ENCODE data around the gene GCFC2. TPM values are rescaled to one million over a fixed set of nuclear protein-coding genes. Genes with fewer than 3 reads are reported as not detected.
"Not testable (repeated sequence)": the region's sequence is repeated elsewhere in the genome, so short reads cannot be mapped to it uniquely, and the experiment has no call there.

GCFC2 gene
- 10 to 100 TPM; 10.4 to 14.7 TPM for total RNA-seq
- long read RNA-seq, full-length matches to known transcripts = 4 of 10 reads
- long read RNA-seq, partial matches to known transcripts = 1 of 10 reads
- long read RNA-seq, other reads (novel, unspliced or antisense) = 5 of 10 reads

DNA sequence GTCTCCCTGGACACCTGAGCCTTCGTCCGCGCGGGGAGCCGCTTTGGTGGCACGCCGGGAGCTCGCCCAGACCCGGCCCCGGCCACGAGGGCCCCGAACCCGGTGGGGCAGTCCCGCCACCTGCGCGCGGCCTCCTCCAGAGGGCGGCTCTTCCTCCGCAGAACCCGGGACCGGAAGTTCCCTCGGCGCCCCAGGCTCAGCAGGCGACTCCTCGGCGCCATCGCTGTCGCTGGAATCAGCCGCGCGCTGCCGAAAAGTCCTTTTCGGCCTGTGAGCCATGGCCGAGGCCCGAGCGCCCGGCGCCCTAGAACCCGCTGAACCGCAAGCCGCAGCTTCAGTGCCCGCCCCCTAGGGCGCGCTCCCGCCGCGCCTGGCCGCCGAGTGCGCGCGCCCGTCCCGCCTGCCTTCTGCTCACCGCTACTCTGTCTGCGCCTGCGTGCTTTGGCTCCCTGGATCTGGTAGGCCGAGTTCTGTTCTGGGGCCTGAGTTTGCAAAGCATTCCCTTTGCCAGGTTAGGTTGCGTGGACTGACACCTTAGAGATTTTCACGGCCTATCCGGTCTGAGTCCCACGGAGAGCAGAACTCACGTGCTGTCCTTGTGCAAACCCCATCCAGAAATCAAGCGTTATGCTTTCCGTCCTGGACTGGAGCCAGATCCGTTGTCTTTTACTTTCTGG is at the start of gene GCFC2:
TSS of gene GCFC2 (minus strand) at position 339 of the 677 bp plus-strand sequence. CDS start at position 279, 60 bp downstream.
- peak; percentile 93 for DNase-seq
- peak; percentile 98 to 99 for ATAC-seq
- intact Hi-C loops (cut with DNase I) = no loop called here

DNA sequence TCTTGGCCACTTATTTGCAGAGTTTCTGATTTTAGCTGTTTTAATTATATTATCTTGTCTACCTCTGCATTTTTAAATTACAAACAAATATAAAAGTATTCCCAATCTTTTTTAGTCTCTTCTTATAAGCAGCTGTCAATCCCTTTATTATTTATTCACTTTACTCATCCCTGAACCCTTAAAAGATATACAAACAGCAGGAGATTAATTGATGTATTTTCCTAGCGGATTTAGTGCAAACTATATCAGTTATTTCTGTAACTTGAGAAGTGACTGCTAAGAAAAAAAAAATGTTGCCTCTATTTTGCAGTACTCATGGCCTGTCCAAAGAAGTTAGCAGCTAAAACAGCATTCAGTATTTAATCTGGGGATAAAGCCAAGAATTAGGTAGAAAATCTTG is 42.1 kb upstream of the GCFC2 start:
- no peak for DNase-seq
- no peak for ATAC-seq
- intact Hi-C loops (cut with DNase I) = no loop called here

DNA sequence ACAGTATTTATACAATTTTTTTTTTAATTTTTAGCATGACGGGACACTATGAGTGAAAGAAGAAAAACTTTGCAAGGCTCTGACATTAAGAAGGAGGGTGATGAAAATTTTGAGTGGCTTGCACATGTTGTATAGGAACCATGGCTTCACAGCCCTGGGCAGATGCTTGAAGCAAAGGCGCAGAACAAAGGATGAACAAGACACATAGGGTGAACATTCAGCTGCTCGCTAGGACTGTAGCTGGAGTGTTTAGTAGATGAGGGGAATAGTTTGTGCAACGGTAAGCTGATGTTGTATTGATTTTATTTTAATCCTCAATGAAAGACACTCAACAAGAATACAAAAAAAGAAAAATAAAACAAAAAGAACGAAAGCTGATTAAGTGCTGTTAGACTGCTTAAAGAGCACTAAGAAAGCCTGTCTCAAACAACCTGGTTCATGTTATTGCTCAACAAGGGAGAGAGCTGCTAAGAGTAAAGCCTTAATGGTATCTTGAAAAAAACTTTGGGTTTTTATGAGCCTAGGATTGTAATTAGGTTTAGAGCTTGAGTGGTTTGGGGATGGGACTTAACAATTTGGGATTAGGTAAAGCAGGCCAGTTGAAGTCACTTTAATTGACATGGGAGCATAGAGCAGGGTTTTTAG is 41.2 kb upstream of the GCFC2 start:
- intact Hi-C loops (cut with DNase I) = no loop called here
- DNase-seq (no peak), ATAC-seq (no peak)

DNA sequence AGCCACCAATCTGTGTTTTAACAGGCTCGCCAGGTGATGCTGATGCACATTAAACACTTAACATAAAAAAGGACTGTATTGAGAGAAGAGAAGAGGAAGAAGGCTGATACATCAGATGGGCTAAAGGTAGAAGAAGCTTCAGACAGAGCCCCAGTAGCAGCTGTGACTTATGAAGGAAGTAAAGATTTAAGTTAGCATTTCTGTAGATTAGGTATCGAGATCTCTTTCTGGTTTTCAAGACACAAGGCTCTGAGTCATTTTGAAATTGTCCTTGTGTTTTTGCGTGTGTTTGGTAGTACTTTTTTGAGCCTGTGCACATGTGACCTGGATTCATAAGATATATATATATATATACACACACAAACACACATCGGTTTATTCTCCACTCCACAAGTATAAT is 40.6 kb upstream of the GCFC2 start:
- ATAC-seq (no peak), DNase-seq (no peak)
- intact Hi-C loops (cut with DNase I) = no loop called here

DNA sequence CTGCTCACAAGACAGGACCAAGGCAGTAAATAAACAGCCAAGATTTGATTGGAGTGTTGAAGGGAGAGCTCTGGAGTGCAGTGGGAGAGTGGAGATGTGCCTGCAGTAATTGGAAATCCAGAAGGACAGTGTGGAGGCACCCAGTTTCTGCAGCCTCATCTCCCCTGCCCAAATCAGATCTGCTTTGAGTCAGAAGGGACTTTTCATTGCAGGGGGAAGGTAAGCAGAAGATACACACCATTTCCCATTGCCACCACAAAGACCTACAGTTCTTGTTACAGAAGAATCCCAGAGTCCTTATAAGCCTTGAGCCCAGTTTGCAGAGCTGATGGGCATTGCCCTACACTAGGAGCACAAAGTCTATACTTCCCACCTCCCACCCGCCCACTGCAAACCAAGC is 27.2 kb upstream of the GCFC2 start:
- no peak for ATAC-seq
- intact Hi-C loops (cut with DNase I) = no loop called here

DNA sequence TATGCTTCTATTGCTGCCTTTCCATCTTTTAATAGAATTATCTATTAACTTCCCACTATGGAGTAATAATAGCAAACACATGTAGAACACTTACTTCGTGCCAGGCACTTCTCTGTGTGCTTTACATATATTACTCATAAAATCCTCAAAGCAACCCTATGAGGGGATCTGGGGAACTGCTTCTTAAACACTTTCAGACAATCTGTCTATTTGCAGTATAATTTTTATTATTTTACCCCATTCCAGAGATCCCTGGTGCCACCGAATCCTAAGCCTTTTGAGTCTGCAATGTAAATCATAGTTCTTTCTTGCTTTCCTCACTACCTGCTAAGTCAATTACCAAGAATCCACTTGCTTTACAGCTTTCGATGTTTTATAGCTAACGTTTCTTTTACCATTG is 25.6 kb upstream of the GCFC2 start:
- no peak for ATAC-seq
- DNase-seq = no peak
- intact Hi-C loops (cut with DNase I) = no loop called here

More for the DNA sequence above, 27.2 kb upstream of the GCFC2 start:
- DNase-seq = no peak

DNA sequence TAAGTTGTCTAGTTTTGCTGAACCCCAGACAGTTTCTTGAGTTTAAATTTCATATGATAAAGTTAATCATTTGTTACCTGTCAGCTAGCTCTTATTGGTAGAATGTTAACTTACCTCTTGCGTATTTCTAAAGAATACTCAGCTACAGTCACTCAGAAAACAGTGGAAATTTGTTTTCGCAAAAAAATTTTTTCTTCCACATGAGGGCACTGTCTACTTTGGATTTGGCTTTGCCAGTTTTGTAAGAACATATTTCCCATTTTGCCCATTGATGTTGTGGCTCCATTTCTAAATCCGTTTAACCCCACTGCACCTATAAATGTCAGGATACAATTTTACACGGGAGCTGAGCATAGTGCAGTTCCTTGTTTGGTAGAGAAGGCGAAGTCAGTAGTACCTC is 19.1 kb upstream of the GCFC2 start:
- intact Hi-C loops (cut with DNase I) = no loop called here
- no peak for DNase-seq
- ATAC-seq = no peak

DNA sequence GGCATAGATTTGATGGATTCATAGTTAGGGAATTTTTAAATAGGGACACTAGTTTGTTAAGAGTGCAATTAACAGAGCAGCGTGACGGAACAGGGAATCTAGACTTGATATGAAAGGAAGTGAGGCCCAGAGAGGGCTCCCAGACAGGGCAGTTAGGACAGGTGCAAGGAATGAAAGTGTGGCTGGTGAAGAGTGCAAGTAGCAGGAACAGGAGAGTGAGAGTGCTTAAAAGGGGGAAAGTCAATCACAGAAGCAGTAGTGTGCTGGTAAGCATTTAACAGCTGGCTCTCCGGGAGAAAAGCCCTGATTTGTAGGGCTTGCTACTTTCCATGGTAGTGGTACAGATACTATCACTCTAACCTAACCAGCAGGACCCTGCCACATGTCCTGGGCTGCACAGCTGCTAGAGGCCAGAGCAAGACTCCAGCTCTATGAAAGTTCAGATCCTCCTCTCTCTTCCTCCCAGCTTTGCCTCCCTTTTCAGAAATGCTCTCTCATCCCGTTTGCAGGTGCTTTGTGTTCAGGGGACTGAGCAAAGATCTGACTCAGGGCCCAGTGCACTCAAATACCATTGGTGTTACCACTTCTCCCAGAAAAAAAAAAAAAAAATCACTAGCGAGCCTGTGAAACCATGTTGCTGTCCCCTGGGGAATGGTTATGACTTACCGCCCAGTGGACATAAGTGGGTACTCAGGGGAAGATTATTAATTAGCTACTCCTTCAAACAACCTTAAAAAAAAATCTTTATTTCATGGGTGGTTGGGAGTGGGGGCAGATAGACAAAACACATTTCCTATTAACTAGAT is 18.1 kb upstream of the GCFC2 start:
- ATAC-seq (no peak), DNase-seq (no peak)
- intact Hi-C loops (cut with DNase I) = no loop called here

DNA sequence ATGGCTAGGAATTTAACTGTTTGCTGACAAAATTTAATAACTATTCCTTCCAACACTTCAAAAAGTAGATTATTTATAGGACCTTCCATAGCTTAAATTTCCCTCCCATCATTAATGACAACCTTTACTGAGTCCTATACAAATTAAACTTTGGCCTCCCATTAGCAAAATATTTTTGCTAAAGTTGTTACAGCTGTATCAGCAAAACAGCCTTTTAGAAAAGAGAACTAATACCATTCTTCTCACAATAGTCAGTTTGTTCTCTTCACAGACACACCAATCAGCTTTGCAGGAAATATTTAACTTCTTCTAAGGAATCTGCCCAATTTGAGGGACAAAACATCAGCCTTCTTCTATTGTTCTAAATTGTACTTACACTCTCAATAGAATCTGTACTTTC is 12.0 kb upstream of the GCFC2 start:
- DNase-seq (no peak), ATAC-seq (no peak)
- intact Hi-C loops (cut with DNase I) = no loop called here

DNA sequence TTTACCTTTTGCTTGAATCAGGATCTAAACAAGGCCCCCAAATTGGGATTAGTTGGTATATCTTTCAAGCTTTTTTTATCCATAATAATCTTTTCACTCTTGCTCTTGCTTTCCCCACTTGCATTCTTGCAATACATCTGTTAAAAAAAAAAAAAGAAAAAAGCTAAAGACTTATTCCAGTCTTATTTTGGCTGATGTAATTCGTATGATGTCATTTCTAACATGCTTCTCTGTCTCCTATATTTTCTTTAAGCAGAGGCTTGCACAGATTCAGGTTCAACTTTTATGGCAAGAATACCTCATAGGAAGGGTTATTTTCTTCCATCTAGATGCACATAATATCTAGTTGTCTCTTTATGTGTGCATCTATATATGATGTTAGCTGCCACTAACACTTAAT is 9.8 kb upstream of the GCFC2 start:
- intact Hi-C loops (cut with DNase I) = no loop called here
- ATAC-seq = no peak
- DNase-seq = no peak

DNA sequence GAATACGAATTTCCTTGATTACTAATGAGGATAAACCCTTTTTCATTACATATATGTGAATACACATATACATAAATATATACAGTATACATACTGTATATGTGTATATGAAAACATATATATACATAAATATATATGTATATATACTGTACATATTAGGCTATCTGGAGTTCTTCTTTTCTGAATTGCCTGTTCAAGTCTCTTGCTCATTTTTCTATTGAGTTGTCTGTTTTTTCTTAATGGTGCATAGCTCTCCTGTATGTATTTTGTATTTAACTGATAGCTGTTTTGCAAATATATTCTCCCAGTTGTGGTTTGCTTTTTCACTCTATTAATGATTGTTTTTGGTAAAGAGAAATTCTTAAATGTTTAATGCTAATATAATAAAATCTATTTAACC is 8.9 kb upstream of the GCFC2 start:
- ATAC-seq (no peak), DNase-seq (no peak)
- intact Hi-C loops (cut with DNase I) = no loop called here

DNA sequence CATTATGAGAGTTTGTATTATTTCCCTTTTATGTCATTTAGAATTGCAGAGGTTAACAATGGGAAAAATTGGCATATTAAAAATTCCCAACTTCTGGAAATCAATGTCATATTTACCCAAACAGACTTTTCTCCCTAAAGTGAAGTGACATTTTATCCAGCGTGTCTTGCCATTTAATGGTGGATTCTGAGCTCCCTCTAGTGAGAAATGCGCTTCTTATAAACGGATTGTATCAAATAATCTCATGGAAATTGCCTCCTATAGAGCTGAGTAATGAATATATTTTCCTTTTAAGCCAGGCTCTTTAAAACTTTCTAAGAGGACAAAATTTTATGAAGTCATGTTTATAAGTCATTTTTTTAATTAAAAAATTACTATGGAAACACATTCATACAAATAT is 5.7 kb upstream of the GCFC2 start:
- ATAC-seq (no peak), DNase-seq (no peak)
- intact Hi-C loops (cut with DNase I) = no loop called here

DNA sequence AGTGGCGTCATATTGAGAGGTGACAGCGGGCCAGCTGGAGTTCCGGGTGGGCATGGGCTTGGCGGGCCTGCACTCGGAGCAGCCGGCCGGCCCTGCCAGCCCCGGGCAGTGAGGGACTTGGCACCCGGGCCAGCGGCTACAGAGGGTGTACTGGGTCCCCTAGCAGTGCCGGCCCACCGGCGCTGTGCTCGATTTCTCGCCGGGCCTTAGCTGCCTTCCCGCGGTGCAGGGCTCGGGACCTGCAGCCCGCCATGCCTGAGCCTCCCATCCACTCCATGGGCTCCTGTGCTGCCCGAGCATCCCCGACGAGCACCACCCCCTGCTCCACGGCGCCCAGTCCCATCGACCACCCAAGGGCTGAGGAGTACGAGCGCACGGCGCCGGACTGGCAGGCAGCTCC is 875 bp upstream of the GCFC2 start:
- ATAC-seq; intact Hi-C loops (cut with DNase I): not testable (repeated sequence)
- peak; percentile 29 for DNase-seq

DNA sequence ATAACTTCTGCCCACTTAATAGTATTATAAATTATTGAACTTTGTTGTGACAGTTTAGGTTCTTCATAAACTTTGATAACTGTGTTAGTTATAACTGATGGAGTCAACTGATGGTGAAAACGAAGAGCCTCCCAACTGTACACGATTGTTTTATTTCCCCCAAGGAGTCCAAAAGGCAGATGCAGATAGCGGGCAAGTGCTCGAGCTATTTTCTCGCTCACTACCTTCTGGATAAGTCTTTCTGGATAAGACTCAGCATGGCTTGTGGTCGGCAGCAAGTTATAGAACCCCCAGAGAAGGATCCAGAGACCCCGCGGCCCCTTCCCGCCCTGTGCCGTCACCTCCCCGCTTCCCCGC is 517 bp downstream of the GCFC2 start:
- ATAC-seq = no peak
- no peak for DNase-seq
- intact Hi-C loops (cut with DNase I) = no loop called here

DNA sequence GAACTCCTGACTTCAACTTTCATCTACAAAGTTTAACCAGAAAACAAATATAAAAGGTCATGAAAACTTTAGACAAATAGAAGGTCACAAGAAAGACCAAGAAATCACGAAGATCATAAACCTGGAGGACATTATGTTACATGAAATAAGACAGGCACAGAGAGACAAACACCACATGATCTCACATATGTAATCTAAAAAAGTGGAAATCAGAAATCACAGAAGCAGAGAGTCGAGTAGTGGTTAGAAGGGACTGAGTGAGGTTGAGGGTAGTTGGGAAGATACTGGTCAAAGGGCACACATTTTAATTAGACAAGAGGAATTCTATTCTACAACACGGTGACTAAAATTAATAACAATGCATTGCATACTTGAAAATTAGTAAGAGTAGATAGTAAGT is 1.4 kb downstream of the GCFC2 start:
- intact Hi-C loops (cut with DNase I) = no loop called here
- ATAC-seq (no peak), DNase-seq (no peak)

DNA sequence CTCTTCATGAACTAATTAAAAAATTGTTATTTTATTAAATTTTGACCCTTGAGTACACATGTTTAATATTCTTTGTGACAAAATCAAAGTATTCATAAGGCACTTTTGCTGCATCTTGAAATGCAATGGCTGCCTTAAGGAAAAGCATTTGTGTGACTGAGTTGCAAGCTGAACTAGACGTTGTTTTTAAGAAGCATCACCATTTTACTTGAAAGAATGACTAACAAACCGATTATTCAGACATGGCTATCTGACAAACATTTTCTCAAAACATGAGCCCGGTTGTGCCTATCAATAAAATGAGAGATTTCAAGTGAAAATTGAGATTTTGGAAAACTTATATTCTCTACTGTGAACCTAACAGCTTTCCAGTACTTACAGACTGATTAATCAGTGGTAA is 2.8 kb downstream of the GCFC2 start:
- ATAC-seq (no peak), DNase-seq (no peak)
- intact Hi-C loops (cut with DNase I) = no loop called here

DNA sequence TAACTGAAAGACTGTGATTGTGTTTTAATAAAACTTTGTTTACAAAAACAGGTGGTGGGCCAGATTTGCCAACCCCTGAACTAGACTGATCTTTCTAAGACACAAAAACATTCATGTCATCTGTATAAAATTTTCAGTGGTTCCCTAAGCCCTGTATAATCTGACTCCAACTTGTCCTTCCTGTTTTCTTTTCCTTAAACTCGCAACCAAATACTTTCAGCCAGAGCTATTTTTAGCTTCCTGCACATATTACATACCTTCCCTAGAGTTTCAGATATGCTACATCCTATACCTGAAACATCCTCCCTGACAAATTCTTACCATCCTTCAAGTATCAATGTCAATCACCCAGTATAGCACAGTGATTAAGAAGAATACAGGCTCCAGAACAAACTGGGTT is 4.8 kb downstream of the GCFC2 start:
- no peak for DNase-seq
- no peak for ATAC-seq
- intact Hi-C loops (cut with DNase I) = no loop called here

DNA sequence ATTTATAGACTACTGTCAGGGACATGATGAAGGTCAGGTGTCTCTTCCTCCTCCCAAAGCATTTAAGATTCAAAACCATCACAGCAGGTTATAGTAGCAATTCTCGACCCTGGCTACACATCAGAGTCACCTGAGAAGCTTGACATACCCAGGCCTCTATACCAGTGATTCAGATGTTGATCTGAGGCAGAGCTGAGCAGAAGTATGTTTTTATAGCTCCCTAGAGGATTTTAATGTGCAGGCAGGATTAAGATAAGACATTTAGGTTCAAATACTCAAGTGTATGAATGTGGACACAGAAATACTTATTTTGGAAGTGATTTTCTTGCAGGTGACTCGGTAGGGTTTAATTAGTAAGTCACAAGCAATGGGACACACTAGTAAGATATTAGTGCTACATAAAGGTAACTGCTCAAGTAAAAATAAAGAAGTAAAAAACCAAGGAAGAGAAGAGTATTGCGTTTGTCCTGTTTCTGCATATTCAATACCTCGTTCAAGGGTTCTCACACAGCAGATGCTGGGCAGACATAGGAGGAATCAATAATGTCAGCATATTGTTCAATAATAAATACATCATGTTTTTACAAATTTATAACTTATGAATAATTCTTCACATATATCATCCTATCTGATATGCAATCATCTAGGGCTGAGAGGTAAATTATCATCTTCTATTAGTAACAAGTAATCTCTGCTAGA is 7.0 kb downstream of the GCFC2 start:
- DNase-seq (no peak), ATAC-seq (no peak)
- intact Hi-C loops (cut with DNase I) = no loop called here

DNA sequence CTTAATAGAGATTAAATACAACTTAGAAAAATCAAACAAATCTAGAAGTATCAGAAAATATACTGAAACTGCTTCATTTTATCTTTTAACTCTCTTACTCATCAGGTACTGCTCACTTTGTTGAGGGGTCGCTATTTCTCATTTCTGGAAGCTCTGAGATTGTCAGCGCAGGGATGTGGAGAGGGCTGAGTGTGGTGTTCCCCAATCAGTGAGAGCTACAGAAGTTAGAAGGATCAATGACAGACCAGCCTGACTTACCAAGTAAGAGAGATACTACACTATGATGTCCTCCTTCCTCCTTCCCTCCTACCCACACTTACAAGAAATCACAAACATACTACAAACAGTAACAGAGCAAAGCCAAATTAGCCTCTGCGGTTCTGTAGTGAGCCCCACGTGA is 8.1 kb downstream of the GCFC2 start:
- ATAC-seq (no peak), DNase-seq (no peak)
- intact Hi-C loops (cut with DNase I) = no loop called here

DNA sequence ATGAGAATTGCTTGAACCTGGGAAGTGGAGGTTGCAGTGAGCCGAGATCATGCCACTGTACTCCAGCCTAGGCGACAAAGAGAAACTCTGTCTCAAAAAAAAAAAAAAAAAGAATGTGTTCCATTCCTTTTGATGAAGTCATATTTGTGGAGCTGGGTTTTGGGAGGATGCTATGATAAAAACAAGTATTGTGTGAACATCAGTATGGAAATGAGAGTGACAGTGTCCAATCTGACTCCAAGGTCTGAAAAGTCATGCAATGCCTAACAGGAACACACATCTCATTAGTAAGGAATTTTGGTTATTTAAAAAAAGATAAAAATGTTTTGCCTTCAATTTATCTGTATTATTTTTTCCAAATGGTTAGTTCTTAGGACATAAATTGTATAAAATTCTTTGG is 11.8 kb downstream of the GCFC2 start:
- ATAC-seq (no peak), DNase-seq (no peak)
- intact Hi-C loops (cut with DNase I) = no loop called here
